Anterior cingulate cortex (tissue), 58 donors: ENCODE results near the gene SCAP.
"Not testable (repeated sequence)": the region's sequence is repeated elsewhere in the genome, so short reads cannot be mapped to it uniquely, and the experiment has no call there.

Source experiments
- DNase-seq, 58 donors: peaks; one replicate each; lab custom pipeline; 2025; lab: John Stamatoyannopoulos, UW

SCAP gene

GRCh38 chr3:47482366-47482765, 6.6 kb upstream of the SCAP start:
- no peak for DNase-seq

DNA sequence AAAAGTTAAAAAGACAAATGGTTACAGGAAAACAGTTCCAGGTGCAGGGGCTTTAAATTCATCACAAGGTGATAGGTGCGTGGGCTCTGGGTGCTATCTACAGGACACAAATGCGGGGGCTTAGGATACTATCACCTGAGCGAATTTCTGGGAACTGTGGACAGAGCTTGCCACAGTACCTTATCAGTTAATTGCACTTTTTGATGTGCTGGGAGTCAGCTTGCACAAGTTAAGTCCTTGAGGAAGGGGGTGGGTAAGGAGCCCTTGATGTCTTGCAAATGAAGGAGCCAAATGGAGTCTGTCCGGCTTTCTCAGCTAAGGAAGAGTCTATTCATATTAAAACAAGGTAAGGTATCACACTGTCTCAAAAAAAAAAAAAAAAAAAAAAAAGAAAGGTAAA, 6.0 kb upstream of the SCAP start:
- not testable (repeated sequence) for DNase-seq

GRCh38 chr3:47480267-47480666, 4.5 kb upstream of the SCAP start:
- DNase-seq = not testable (repeated sequence)

DNA sequence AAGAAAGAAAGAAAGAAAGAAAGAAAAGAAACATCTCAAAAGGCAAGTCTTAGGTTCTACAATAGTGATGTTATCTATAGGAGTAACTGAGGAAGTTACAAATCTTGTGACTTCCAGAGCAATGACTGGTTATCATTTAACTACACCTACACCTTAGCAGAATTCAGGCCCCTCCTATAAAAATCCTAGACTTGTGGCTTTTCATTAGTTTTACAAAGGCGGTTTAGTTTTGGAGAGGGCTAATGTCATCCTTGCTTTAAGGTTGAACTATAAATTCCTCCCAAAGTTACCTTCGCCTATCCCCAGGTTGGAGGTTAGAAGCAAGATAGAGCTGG, 4.1 kb upstream of the SCAP start:
- DNase-seq = no peak

- DNase-seq = no peak
Measured at GRCh38 chr3:47478022-47478421, 2.3 kb upstream of the SCAP start.

DNA sequence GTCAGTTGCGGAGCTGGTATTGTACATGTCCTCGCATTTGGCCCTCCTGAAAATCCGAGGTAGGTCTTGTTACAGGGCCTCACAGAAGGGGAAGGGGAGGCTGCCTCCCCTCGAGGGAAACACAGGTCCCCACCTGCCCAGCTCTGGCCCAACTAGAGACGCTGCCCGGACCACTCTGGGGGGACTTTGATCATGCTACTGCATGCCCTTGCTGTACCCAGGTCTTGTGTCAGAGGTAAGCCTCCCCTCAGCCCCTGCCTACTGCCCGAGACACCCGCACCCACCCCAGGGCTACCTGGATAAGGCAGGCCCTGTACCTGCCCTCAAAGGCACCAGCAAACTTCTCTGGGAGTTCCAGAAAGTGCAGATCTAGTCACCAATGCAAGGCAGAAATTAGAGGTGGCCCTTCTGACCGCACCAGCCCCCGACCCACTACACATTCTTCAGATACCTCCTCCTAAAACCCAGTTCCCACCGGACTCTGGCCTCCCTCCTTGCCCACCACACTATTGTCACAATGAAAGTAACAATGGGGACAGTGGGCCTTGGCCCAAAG, 981 bp upstream of the SCAP start:
- peak in 1 of 58 donors; percentile 3 for DNase-seq

- no peak for DNase-seq
Measured at GRCh38 chr3:47476330-47476626, 537 bp upstream of the SCAP start.

- DNase-seq = peak in 3 of 58 donors; percentile 31 to 39 (median 32)
Measured at GRCh38 chr3:47475029-47475569, 642 bp downstream of the SCAP start.

DNA sequence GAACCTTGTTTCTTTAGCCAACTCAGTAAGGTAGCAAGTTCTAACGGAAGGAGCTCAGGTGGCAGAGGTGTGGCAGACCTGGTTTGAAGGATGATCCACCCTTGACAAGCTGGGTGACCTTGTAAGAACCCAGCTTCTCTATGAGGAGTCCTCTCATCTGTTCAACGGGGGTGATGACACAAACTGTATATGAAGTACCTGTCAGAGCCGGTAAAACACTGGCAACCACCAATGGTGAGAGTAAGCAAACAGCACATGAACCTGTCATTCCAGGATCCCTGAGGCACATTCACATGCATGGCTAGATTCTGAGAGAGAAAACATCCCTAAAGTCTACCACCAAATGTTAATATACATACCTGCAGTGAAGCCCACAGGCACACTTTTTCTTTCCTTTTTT, 2.4 kb downstream of the SCAP start:
- no peak for DNase-seq

- no peak for DNase-seq
Measured at GRCh38 chr3:47469616-47470015, 6.1 kb downstream of the SCAP start.

GRCh38 chr3:47468315-47468714, 7.4 kb downstream of the SCAP start:
- not testable (repeated sequence) for DNase-seq

DNA sequence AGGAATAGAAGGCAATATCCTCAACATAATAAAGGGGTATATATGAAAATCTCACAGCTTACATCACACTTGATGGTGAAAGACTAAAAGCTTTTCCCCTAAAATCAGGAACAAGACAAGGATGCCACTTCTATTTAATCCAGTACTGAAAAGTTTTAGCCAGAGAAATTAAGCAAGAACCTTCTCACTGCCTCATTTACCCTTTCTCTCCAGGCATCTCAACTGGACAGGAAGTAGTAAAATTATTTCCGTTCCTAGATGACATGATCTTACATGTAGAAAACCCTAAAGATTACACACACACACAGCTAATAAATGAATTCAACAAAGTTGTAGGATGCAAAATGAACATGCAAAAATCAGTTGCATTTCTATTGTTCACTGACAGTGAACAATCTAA, 11.2 kb downstream of the SCAP start:
- DNase-seq = no peak

DNA sequence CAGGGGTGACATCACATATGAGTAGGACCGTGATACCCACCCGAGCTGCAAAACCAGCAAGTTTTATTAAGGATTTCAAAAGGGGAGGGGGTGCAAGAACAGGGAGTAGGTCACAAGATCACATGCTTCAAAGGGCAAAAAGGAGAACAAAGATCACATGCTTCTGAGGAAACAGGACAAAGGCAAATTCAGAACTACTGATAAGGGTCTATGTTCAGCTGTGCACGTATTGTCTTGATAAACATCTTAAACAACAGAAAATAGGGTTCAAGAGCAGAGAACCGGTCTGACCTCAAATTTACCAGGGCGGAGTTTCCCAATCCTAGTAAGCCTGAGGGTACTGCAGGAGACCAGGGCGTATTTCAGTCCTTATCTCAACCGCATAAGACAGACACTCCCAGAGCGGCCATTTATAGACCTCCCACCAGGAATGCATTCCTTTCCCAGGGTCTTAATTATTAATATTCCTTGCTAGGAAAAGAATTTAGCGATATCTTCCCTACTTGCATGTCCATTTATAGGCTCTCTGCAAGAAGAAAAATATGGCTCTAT, 16.1 kb downstream of the SCAP start:
- DNase-seq = not testable (repeated sequence)

- no peak for DNase-seq
Measured at GRCh38 chr3:47456984-47457383, 18.8 kb downstream of the SCAP start.

DNA sequence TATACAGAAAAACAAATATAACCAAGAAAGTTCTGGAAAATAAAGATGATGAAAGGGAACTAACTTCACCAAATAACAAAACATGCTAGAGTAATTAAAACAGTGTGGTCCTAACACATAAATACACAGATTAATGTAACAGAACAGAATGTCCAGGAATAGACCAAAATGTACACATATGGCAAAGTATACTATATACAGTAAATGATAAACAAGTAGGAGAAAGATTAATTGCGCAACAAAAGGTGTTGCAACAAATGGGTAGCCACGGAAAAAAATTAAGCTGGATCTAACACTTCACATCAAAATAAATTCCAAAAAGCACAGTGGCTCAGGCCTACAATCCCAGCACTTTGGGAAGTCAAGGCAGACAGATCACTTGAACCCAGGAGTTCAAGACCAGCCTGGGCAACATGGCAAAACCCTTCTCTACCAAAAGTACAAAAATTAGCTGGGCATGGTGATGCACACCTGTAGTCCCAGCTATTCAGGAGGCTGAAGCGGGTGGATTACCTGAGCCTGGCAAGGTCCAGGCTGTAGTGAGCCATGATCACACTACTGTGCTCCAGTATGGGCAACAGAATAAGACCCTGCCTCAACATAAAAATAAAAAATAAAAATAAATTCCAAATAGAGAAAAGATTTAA, 19.8 kb downstream of the SCAP start:
- DNase-seq = no peak

GRCh38 chr3:47452453-47453215, 23.1 kb downstream of the SCAP start:
- no peak for DNase-seq

GRCh38 chr3:47444103-47444502, 31.6 kb downstream of the SCAP start:
- DNase-seq = no peak

DNA sequence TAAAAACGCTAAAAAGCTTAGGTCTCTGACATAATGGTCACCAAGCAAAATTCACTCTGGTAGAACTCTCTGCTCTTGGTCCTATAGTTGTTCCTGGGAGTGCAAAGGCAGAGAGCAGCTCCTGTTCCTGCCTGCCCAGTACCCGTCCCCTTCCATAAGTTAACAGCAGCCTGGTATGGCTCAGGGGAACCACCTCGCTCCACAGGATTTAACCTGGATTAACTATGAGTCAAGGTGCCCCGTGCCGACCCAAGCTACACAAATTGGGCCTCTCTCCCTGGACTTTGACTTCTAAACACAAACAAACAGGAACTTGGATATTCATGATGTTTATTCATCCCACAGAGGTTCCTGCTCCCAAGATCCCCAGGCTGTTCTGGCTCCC, 32.1 kb downstream of the SCAP start:
- DNase-seq = no peak

DNA sequence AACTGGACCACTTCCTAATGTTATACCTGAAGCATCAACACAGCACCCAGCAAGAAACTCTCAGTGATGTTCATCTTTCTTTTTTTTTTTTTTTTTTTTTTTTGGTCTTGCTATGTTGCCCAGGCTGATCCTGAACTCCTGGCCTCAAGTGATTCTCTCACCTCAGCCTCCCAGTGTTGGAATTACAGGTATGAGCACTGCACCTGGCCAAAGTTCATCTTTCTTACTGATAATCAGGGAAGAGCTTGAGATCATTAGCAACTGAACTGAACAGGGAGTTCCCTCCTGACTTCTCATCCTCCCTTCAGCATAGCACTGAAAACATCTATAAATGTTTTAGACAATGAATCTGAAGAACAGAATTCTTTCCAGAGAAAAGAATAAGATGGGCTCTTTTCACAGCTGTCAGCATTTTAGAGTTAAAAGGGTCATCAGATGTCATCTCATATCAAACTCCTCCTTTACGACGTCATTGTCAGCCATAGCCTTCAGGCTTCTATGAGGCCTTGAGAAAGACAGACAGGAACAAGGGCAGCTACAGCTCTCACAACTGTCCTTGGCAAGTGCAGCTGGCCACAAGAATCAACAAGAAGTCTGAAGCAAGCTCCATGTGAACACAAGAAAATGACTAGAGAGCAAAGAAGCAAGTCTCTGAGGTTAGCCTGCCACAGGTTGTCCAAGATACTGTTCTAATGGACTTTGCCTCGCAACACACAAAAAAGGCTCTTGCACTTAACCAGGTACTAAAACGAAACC, 33.8 kb downstream of the SCAP start:
- DNase-seq = no peak

DNA sequence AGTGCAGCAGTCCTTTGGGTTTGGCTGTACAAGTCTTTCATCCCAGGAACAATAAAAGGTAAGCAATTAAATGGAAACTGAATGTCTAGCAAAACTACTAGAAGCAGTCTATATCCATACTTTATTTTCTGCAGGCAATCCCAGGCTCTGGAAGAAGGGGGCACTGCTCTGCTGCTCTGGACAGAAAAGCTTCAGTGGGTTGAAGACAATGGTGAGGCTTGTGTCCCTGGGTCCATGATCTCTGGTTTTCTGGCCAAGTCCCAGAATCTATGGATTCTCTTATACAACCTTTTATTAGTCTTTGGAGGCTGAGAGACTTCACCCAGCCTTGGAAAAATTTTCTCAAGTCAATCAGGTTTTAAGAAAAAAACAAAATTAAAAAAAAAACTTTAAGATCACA, 35.6 kb downstream of the SCAP start:
- peak in 18 of 58 donors; percentile 9 to 69 (median 32) for DNase-seq

- DNase-seq = no peak
Measured at GRCh38 chr3:47436180-47436579, 39.6 kb downstream of the SCAP start.
